Measurements from ENCODE around the gene ZNF319.

ZNF319 gene

DNA sequence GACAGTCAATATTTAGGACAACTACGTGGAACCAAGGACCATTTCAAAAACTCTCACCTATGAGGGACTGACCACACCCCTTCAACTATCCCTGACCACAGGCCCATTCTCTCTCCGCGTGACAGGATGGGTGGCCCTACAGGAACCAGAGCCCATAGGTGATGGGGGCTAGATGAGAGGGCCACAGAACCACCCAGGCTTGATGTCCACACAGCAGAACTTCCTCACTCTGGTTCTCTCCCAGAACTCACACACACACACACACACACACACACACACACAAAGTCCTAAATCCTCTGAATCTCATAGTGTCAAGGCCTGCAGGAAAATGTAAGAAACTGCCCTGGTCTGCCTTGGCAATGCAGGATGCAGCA is 1.5 kb downstream of the ZNF319 start:
- no peak for DNase-seq (ENCODE audit: low spot score)
- TF ChIP-seq, protein P1, sequence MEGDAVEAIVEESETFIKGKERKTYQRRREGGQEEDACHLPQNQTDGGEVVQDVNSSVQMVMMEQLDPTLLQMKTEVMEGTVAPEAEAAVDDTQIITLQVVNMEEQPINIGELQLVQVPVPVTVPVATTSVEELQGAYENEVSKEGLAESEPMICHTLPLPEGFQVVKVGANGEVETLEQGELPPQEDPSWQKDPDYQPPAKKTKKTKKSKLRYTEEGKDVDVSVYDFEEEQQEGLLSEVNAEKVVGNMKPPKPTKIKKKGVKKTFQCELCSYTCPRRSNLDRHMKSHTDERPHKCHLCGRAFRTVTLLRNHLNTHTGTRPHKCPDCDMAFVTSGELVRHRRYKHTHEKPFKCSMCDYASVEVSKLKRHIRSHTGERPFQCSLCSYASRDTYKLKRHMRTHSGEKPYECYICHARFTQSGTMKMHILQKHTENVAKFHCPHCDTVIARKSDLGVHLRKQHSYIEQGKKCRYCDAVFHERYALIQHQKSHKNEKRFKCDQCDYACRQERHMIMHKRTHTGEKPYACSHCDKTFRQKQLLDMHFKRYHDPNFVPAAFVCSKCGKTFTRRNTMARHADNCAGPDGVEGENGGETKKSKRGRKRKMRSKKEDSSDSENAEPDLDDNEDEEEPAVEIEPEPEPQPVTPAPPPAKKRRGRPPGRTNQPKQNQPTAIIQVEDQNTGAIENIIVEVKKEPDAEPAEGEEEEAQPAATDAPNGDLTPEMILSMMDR (IDR thresholded peaks at IDR 0.05; ENCODE audit: extremely low read depth, missing control alignments): no peak

DNA sequence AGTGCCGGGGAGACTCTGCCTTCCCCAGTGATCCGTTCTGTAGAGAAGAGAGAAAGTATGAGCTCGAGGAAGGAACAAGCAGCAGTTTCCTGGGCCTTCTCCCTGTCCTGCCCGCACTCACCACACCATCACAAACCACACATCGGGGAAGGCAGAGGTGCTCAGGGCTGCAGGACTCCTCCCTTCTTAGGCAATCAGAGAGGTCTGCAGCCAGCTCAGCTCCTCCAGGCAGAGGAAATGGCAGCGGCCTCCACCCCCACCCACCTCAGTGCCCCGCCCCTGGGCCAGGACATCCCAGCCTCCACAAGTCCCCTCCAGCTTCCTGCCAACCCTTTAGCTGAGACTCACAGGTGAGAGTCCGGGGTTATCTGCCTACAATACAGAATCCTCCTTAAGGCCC is 2.0 kb downstream of the ZNF319 start:
- DNase-seq (ENCODE audit: low spot score): no peak
- TF ChIP-seq, protein P1 (IDR thresholded peaks at IDR 0.05; ENCODE audit: extremely low read depth, missing control alignments): no peak

DNA sequence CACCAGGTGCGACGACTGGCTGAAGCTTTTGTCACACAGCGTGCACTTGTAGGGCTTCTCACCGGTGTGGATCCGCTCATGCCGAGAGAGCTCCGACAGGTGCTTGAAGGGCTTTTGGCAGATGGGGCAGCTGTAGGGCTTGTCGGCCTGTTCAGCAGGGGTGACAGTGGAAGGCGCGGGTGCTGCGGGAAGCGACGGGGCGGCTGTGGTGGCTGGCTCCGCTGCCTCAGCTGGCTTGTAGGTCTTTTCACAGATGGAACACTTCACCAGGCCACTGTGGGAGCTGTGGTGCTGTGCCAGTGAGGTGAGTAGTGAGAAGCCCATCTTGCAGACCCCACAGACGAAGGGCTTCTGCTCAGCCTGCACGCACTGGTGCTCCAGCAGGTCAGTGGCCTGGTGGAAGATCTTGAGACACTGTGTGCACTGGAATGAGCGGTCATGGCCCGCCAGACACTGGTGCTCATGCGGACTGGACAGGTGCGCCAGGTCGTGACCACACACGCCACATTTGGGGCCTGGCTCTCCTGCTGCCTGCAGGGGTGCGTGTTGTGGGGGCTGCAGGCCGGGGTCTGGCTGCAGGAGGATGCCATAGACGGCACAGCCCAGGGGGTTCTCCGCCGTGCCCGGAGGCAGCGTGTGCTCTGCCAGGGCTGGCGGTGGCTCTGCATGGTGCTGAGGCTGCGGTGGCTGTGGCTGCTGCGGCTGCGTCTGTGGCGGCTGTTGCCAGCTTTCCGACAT is 2.8 kb downstream of the ZNF319 start:
- no peak for DNase-seq (ENCODE audit: low spot score)
- TF ChIP-seq, protein P1 (IDR thresholded peaks at IDR 0.05; ENCODE audit: extremely low read depth, missing control alignments): no peak

DNA sequence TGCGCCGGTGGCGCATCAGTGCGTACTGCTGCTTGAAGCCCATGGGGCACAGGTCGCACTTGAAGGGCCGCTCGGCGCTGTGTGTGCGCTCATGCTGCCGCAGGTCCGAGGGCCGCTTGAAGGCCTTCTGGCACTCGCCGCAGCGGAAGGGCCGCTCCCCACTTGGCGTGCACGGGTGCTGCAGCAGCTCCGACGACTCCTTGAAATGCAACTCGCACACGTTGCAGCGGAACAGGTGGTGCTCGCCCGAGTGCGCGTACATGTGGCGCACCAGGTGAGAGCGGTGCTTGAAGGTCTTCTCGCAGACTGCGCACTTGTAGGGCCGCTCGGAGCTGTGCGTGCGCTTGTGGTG is 3.3 kb downstream of the ZNF319 start:
- DNase-seq (ENCODE audit: low spot score): no peak
- TF ChIP-seq, protein P1 (IDR thresholded peaks at IDR 0.05; ENCODE audit: extremely low read depth, missing control alignments): no peak

DNA sequence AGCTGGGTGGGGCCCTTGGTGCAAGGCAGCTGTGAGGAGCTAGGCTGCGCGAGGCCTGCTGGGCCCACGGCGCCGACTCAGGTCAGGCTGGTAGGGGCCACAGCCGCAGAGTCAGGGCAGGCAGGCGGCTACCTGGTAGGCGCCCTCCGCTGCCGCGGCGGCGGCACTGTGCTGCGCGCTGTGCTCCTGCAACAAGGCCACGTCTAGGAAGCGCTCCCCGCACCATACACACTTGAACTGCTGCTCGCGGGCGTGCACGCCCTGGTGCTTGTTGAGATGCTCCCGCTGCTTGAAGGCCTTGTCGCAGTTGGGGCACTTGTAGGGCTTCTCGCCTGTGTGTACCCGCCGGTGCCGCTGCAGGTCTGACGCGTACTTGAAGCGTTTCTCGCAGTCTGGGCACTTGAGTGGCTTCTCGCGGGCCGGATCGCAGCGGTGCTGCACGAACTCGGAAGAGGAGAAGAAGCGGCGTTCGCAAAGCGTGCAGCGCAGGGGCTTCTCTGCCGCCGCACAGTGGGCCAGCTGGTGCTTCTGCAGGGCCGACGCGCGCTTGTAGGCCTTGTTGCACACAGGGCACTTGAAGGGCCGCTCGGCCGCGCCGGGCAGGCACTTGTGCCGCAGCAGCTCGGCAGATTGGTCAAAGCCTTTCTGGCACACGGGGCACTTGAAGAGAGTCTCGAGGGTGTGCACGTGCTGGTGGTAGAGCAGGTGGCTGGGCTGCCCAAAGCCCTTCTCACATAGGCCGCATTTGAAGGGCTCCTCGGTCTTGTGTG is 3.9 kb downstream of the ZNF319 start:
- TF ChIP-seq, protein P1 (IDR thresholded peaks at IDR 0.05; ENCODE audit: extremely low read depth, missing control alignments): no peak
- DNase-seq (ENCODE audit: low spot score): no peak

DNA sequence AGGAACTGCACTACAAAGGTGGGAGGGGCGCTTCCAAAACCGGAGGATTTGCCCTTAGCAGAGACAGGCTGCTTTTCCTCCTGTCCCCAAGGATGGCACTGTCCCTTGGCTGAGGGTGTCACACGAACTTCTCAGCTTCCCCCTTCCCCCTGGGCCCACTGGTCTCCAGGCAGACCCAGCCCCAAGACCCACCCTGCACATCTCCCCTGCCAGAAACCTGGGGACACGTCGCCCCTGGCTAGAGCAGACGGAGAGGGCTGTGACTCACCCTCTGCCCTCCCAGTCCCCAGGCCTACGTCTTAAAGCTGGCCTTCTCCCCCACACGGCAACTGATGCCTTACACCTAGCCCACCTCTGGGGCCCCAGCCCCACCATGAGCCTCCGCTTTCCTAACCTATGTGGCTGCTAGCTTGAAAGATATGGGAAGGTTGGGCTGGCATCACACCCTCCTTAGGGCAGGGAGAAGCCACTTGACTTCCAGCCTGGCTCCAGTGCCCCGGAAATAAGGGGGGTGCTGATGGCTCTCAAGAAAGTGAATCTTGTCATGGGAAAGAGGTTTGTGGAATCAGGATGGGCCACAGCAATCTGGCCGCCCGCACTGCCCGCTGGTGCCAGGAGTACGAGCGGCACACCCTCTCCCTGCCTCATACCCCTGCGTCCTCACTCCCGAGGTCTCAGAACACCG is 4.6 kb downstream of the ZNF319 start:
- no peak for DNase-seq (ENCODE audit: low spot score)
- TF ChIP-seq, protein P1 (IDR thresholded peaks at IDR 0.05; ENCODE audit: extremely low read depth, missing control alignments): no peak

DNA sequence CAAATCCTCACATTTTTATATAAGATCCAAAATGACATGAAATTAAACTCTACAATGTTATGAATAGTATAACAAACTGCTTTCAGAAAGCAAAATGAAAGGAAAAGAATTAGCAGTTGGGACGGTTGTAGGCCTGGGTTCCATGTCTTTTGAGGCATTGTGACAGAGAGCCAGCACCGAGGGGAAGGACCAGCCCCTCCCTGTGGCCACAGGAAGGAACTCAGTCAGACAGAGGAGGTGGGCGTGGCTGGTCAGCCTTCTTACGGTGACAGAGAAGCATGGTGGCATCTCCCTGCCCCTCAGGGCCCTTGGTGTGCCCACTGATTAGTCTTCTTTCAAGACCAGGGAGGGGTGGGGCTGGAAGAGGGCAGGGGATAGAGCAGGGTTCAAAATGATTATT is 5.7 kb downstream of the ZNF319 start:
- TF ChIP-seq, protein P1 (IDR thresholded peaks at IDR 0.05; ENCODE audit: extremely low read depth, missing control alignments): peak; percentile 16

More for the DNA sequence above, 5.7 kb downstream of the ZNF319 start:
- DNase-seq (ENCODE audit: low spot score): peak; percentile 70
